Activated naive CD4-positive, alpha-beta T cell treated with anti-CD3 and anti-CD28 coated beads, Interleukin-2, amount 50 U/mL, for 72 hours (primary cell): ENCODE measurements around the gene ZNF700. TPM values are rescaled to one million over a fixed set of nuclear protein-coding genes. Genes with fewer than 3 reads are reported as not detected.
A peak's percentile ranks its signal among the peaks of the same experiment; 100 is the strongest.
"Not testable (repeated sequence)": the region's sequence is repeated elsewhere in the genome, so short reads cannot be mapped to it uniquely, and the experiment has no call there.

Experiments used
- ATAC-seq, 2 donors: fragments of 150-1000 bp; cut with Tn5 transposase; 2 replicates each; pipeline ENCODE4 v1.10.0; 2021; ENCODE audit warnings: mild to moderate bottlenecking in 2 of 2, moderate library complexity in 2 of 2
- DNase-seq, 2 donors: peaks; one replicate each; pipeline ENCODE4 v3.0.0; 2021 to 2022; ENCODE audit warnings: low spot score in 2 of 2
- H3K27ac Mint-ChIP-seq, 2 donors: one replicate each; pipeline ENCODE4 v1.8.0; 2022; ENCODE audit warnings: mild to moderate bottlenecking in 2 of 2, mixed read lengths in 2 of 2
- H3K36me3 Mint-ChIP-seq, 2 donors: one replicate each; pipeline ENCODE4 v1.8.0; 2022; ENCODE audit warnings: mixed read lengths in 2 of 2
- H3K9me3 Mint-ChIP-seq, 2 donors: one replicate each; pipeline ENCODE4 v1.8.0; 2022; ENCODE audit warnings: mixed read lengths in 2 of 2
- total RNA-seq, 2 donors: library from RNA; stranded (reverse); gene quantifications; one replicate each; pipeline ENCODE4 v1.2.3, GENCODE V29; 2022

The ZNF700 gene
- total RNA-seq, 2 donors from 2014 or later: 17.6 to 18.7 TPM

GRCh38 chr19:11925651-11926187, 812 bp downstream of the ZNF700 start:
- Mint-ChIP-seq H3K36me3 (peaks cover 17 to 41% of the 10 kb centered on the region in 2 donors), H3K27ac (peak overlapping the region; percentile 94)
- H3K9me3 Mint-ChIP-seq, ATAC-seq, DNase-seq: not testable (repeated sequence)

GRCh38 chr19:11927227-11927626, 2.3 kb downstream of the ZNF700 start:
- peaks cover 21 to 50% of the 10 kb centered on the region in 2 donors for H3K36me3 Mint-ChIP-seq
- no peaks in the 10 kb centered on the region for H3K9me3 Mint-ChIP-seq
- no peak overlapping the region for H3K27ac Mint-ChIP-seq
- no peak for ATAC-seq
- DNase-seq: no peak

- no peak overlapping the region for H3K27ac Mint-ChIP-seq
- no peak for ATAC-seq
- H3K9me3 Mint-ChIP-seq: peaks cover 3 to 4% of the 10 kb centered on the region in 2 donors
- H3K36me3 Mint-ChIP-seq: peaks cover 23 to 51% of the 10 kb centered on the region in 2 donors
- no peak for DNase-seq
Measured at GRCh38 chr19:11931051-11931450, 6.1 kb downstream of the ZNF700 start.

- ATAC-seq: no peak
- DNase-seq: no peak
- H3K36me3 Mint-ChIP-seq: peaks cover 27 to 51% of the 10 kb centered on the region in 2 donors
- H3K27ac Mint-ChIP-seq: no peak overlapping the region
- peaks cover 3 to 4% of the 10 kb centered on the region in 2 donors for H3K9me3 Mint-ChIP-seq
Measured at GRCh38 chr19:11931513-11931912, 6.6 kb downstream of the ZNF700 start.

GRCh38 chr19:11935829-11936228, 10.9 kb downstream of the ZNF700 start:
- Mint-ChIP-seq H3K36me3 (peaks cover 55 to 64% of the 10 kb centered on the region in 2 donors), H3K9me3 (peaks cover 8 to 10% of the 10 kb centered on the region in 2 donors)
- not testable (repeated sequence) for ATAC-seq, H3K27ac Mint-ChIP-seq, DNase-seq

GRCh38 chr19:11938383-11938782, 13.5 kb downstream of the ZNF700 start:
- Mint-ChIP-seq H3K9me3 (peaks cover 21 to 23% of the 10 kb centered on the region in 2 donors), H3K36me3 (peaks cover 72 to 80% of the 10 kb centered on the region in 2 donors)
- H3K27ac Mint-ChIP-seq, ATAC-seq, DNase-seq: not testable (repeated sequence)

GRCh38 chr19:11941361-11941887, 16.5 kb downstream of the ZNF700 start:
- peaks cover 35 to 44% of the 10 kb centered on the region in 2 donors for H3K9me3 Mint-ChIP-seq
- H3K27ac Mint-ChIP-seq, DNase-seq, ATAC-seq: not testable (repeated sequence)
- H3K36me3 Mint-ChIP-seq: peaks cover 86 to 94% of the 10 kb centered on the region in 2 donors

- no peak for ATAC-seq
- Mint-ChIP-seq H3K27ac (no peak overlapping the region), H3K9me3 (peaks cover 43 to 47% of the 10 kb centered on the region in 2 donors), H3K36me3 (peaks cover 88 to 94% of the 10 kb centered on the region in 2 donors)
- DNase-seq: no peak
Measured at GRCh38 chr19:11942008-11942842, 17.3 kb downstream of the ZNF700 start.

GRCh38 chr19:11942843-11943108, 17.9 kb downstream of the ZNF700 start:
- Mint-ChIP-seq H3K9me3 (peaks cover 43 to 50% of the 10 kb centered on the region in 2 donors), H3K36me3 (peaks cover 90 to 95% of the 10 kb centered on the region in 2 donors), H3K27ac (no peak overlapping the region)
- ATAC-seq: no peak
- DNase-seq: no peak

- peaks cover 58 to 62% of the 10 kb centered on the region in 2 donors for H3K9me3 Mint-ChIP-seq
- H3K36me3 Mint-ChIP-seq: peaks cover 96 to 99% of the 10 kb centered on the region in 2 donors
Measured at GRCh38 chr19:11944656-11945055, 19.7 kb downstream of the ZNF700 start.

GRCh38 chr19:11948646-11949045, 23.7 kb downstream of the ZNF700 start:
- Mint-ChIP-seq H3K36me3 (peaks cover 94% of the 10 kb centered on the region in 2 donors), H3K27ac (peak overlapping the region in 1 of 2 donors; percentile 77), H3K9me3 (peaks cover 60 to 76% of the 10 kb centered on the region in 2 donors)
- DNase-seq (no peak), ATAC-seq (no peak)

More at GRCh38 chr19:11944656-11945055, 19.7 kb downstream of the ZNF700 start:
- no peak for DNase-seq
- no peak for ATAC-seq
- no peak overlapping the region for H3K27ac Mint-ChIP-seq

GRCh38 chr19:11949201-11949600, 24.3 kb downstream of the ZNF700 start:
- DNase-seq (no peak), ATAC-seq (no peak)
- peaks cover 90 to 93% of the 10 kb centered on the region in 2 donors for H3K36me3 Mint-ChIP-seq
- H3K9me3 Mint-ChIP-seq: peaks cover 55 to 71% of the 10 kb centered on the region in 2 donors
- peak overlapping the region in 1 of 2 donors; percentile 77 for H3K27ac Mint-ChIP-seq

GRCh38 chr19:11949614-11950080, 24.7 kb downstream of the ZNF700 start:
- H3K9me3 Mint-ChIP-seq: peaks cover 52 to 68% of the 10 kb centered on the region in 2 donors
- not testable (repeated sequence) for DNase-seq, ATAC-seq
- H3K27ac Mint-ChIP-seq: peak overlapping the region in 1 of 2 donors; percentile 77
- peaks cover 86 to 91% of the 10 kb centered on the region in 2 donors for H3K36me3 Mint-ChIP-seq

- no peak overlapping the region for H3K27ac Mint-ChIP-seq
- ATAC-seq (no peak), DNase-seq (no peak)
- H3K36me3 Mint-ChIP-seq: peaks cover 79 to 91% of the 10 kb centered on the region in 2 donors
- H3K9me3 Mint-ChIP-seq: peaks cover 47 to 63% of the 10 kb centered on the region in 2 donors
Measured at GRCh38 chr19:11950312-11950711, 25.4 kb downstream of the ZNF700 start.

GRCh38 chr19:11963566-11964355, 38.9 kb downstream of the ZNF700 start:
- Mint-ChIP-seq H3K9me3 (peaks cover 0 to 12% of the 10 kb centered on the region in 2 donors), H3K27ac (peak overlapping the region in 1 of 2 donors; percentile 25), H3K36me3 (peaks cover 0 to 19% of the 10 kb centered on the region in 2 donors)
- DNase-seq: peak; percentile 67 to 77
- ATAC-seq: peak; percentile 41 to 58

GRCh38 chr19:11964496-11964857, 39.6 kb downstream of the ZNF700 start:
- peak in 1 of 2 donors; percentile 10 for DNase-seq
- peak overlapping the region; percentile 25 to 47 for H3K27ac Mint-ChIP-seq
- peaks cover 0 to 16% of the 10 kb centered on the region in 2 donors for H3K36me3 Mint-ChIP-seq
- peak in 1 of 2 donors; percentile 55 for ATAC-seq
- peaks cover 0 to 12% of the 10 kb centered on the region in 2 donors for H3K9me3 Mint-ChIP-seq
